GM12872 (cell line): ENCODE measurements around the gene EIF3F.

Experiments
- CTCF ChIP-seq: IDR thresholded peaks from 3 replicates; pipeline ENCODE4 v1.5.1; 2011; ENCODE audit warnings: low read depth, mild to moderate bottlenecking, low read length, moderate library complexity; ENCODE audit not compliant: insufficient read depth

Gene EIF3F

GRCh38 chr11:7973011-7973410 is 14.1 kb upstream of the EIF3F start:
- TF ChIP-seq CTCF = no peak

- TF ChIP-seq CTCF = no peak
Measured at GRCh38 chr11:7974668-7975067, 12.5 kb upstream of the EIF3F start.

GRCh38 chr11:7977232-7977917 is 9.8 kb upstream of the EIF3F start:
- TF ChIP-seq CTCF = no peak

GRCh38 chr11:7981619-7982157 is 5.4 kb upstream of the EIF3F start:
- TF ChIP-seq CTCF = no peak

- TF ChIP-seq CTCF = no peak
Measured at GRCh38 chr11:7982582-7983119, 4.5 kb upstream of the EIF3F start.

GRCh38 chr11:7983832-7984590 is 3.1 kb upstream of the EIF3F start:
- TF ChIP-seq CTCF = no peak

- TF ChIP-seq CTCF = no peak
Measured at GRCh38 chr11:7994581-7995278, 7.6 kb downstream of the EIF3F start.
